Endothelial cell of umbilical vein (primary cell): ENCODE results near the gene ASCL3.

ENCODE experiments used
- CTCF ChIP-seq, 2 donors: IDR thresholded peaks; 1 replicate in 1 of 2; 2 replicates in 1 of 2; pipeline ENCODE4 v1.5.1; 2011; ENCODE audit warnings: low read length in 2 of 2, mild to moderate bottlenecking in 2 of 2, moderate library complexity in 2 of 2, control low read depth in 1 of 2, inconsistent platforms in 1 of 2, low read depth in 1 of 2; ENCODE audit not compliant: insufficient read depth in 1 of 2; ENCODE audit errors: extremely low read depth in 1 of 2
- EZH2 ChIP-seq: IDR thresholded peaks from 2 replicates; pipeline ENCODE4 v1.6.1; 2012; ENCODE audit warnings: borderline replicate concordance, low read depth, mild to moderate bottlenecking, moderate library complexity, low read length, inconsistent platforms; ENCODE audit not compliant: severe bottlenecking
- FOS ChIP-seq: IDR thresholded peaks from 2 replicates; pipeline ENCODE4 v1.6.1; 2011; ENCODE audit warnings: mild to moderate bottlenecking, low read length, moderate library complexity, borderline replicate concordance; ENCODE audit not compliant: insufficient read depth
- GATA2 ChIP-seq: IDR thresholded peaks from 2 replicates; pipeline ENCODE4 v1.7.0; 2011; ENCODE audit warnings: low read depth, mild to moderate bottlenecking, moderate library complexity, mixed read lengths, low read length; ENCODE audit not compliant: insufficient read length, insufficient read depth
- JUN ChIP-seq: IDR thresholded peaks from 2 replicates; pipeline ENCODE4 v1.6.1; 2011; ENCODE audit warnings: borderline replicate concordance, low read depth; ENCODE audit not compliant: insufficient read length, insufficient read depth
- MAX ChIP-seq: IDR thresholded peaks from 2 replicates; pipeline ENCODE4 v1.6.1; 2011; ENCODE audit not compliant: insufficient read depth, insufficient read length
- MYC ChIP-seq: IDR thresholded peaks from one replicate; pipeline ENCODE4 v1.6.1; 2011; ENCODE audit warnings: mild to moderate bottlenecking, low read depth, low read length
- POLR2A ChIP-seq: IDR thresholded peaks from 2 replicates; pipeline ENCODE4 v1.6.1; 2012; ENCODE audit warnings: low read depth, mild to moderate bottlenecking, control low read depth, low read length
- POLR2AphosphoS5 ChIP-seq: IDR thresholded peaks from 2 replicates; pipeline ENCODE4 v1.6.1; 2012; ENCODE audit warnings: low read depth, mild to moderate bottlenecking, control low read depth, low read length, moderate library complexity; ENCODE audit not compliant: insufficient read depth

- TF ChIP-seq CTCF (IDR thresholded peaks at IDR 0.05; ENCODE audit: extremely low read depth in 1 of 2, insufficient read depth in 1 of 2, low read depth in 1 of 2, low read length in 2 of 2) (no peak), EZH2 (no peak), JUN (no peak), POLR2A (no peak), MAX (no peak), FOS (no peak), POLR2AphosphoS5 (no peak), MYC (no peak), GATA2 (no peak)
Observed at GRCh38 chr11:8967184-8967583, 24.4 kb upstream of the ASCL3 start.
